ENCODE results near the gene ACOXL.

The ACOXL gene

GRCh38 chr2:111101592-111101991 is 369.2 kb downstream of the ACOXL start:
- Histone ChIP-seq H3K27ac (ENCODE audit: extremely low read depth, low read depth, low read length) (no peak overlapping the region), H3K36me3 (ENCODE audit: control insufficient read depth in 2 of 2, insufficient read depth in 1 of 2, low read length in 2 of 2) (no peaks in the 10 kb centered on the region), H3K4me3 (ENCODE audit: low read depth, low read length) (no peak overlapping the region), H3K9me3 (ENCODE audit: control insufficient read depth, insufficient read depth, low read depth, low read length) (no peaks in the 10 kb centered on the region), H3K4me1 (ENCODE audit: control insufficient read depth, insufficient read depth, low read length) (peaks cover 3% of the 10 kb centered on the region; the same call in 1 of the 2 replicates)
- ChIA-PET POLR2A (no interaction called here), CTCF (no interaction called here)
- no peak for TF ChIP-seq ZNF23 (tag by site-specific recombination; IDR thresholded peaks at IDR 0.05; ENCODE audit: borderline replicate concordance)
- TF ChIP-seq ZNF302 (tag by site-specific recombination; IDR thresholded peaks at IDR 0.05; ENCODE audit: low read depth), result no peak
- TF ChIP-seq ZNF248 (tag by site-specific recombination; IDR thresholded peaks at IDR 0.05), result no peak
- no peak for TF ChIP-seq ZNF600 (tag by site-specific recombination; IDR thresholded peaks at IDR 0.05)
- TF ChIP-seq, protein P1, sequence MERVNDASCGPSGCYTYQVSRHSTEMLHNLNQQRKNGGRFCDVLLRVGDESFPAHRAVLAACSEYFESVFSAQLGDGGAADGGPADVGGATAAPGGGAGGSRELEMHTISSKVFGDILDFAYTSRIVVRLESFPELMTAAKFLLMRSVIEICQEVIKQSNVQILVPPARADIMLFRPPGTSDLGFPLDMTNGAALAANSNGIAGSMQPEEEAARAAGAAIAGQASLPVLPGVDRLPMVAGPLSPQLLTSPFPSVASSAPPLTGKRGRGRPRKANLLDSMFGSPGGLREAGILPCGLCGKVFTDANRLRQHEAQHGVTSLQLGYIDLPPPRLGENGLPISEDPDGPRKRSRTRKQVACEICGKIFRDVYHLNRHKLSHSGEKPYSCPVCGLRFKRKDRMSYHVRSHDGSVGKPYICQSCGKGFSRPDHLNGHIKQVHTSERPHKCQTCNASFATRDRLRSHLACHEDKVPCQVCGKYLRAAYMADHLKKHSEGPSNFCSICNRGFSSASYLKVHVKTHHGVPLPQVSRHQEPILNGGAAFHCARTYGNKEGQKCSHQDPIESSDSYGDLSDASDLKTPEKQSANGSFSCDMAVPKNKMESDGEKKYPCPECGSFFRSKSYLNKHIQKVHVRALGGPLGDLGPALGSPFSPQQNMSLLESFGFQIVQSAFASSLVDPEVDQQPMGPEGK (tag by site-specific recombination; IDR thresholded peaks at IDR 0.05), result no peak
- TF ChIP-seq, protein P2, sequence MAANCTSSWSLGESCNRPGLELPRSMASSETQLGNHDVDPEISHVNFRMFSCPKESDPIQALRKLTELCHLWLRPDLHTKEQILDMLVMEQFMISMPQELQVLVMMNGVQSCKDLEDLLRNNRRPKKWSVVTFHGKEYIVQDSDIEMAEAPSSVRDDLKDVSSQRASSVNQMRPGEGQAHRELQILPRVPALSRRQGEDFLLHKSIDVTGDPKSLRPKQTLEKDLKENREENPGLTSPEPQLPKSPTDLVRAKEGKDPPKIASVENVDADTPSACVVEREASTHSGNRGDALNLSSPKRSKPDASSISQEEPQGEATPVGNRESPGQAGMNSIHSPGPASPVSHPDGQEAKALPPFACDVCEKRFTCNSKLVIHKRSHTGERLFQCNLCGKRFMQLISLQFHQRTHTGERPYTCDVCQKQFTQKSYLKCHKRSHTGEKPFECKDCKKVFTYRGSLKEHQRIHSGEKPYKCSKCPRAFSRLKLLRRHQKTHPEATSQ (tag by site-specific recombination; IDR thresholded peaks at IDR 0.05), result no peak
- no peak for TF ChIP-seq ZNF366 (tag by site-specific recombination; conservative IDR thresholded peaks at IDR 0.05)
- TF ChIP-seq OSR2 (tag by site-specific recombination; IDR thresholded peaks at IDR 0.05), result no peak
- TF ChIP-seq ZNF239 (tag by site-specific recombination; IDR thresholded peaks at IDR 0.05), result no peak
- no peak for TF ChIP-seq YY2 (tag by site-specific recombination; IDR thresholded peaks at IDR 0.05)
- no peak for TF ChIP-seq ZNF214 (tag by site-specific recombination; IDR thresholded peaks at IDR 0.05; ENCODE audit: borderline replicate concordance)
- TF ChIP-seq ZNF398 (tag by site-specific recombination; IDR thresholded peaks at IDR 0.05), result no peak

- H3K36me3 ChIP-seq (ENCODE audit: control insufficient read depth in 2 of 2, insufficient read depth in 1 of 2, low read length in 2 of 2), result no peaks in the 10 kb centered on the region
- no peak overlapping the region for H3K27ac ChIP-seq (ENCODE audit: extremely low read depth, low read depth, low read length)
- no peaks in the 10 kb centered on the region for H3K9me3 ChIP-seq (ENCODE audit: control insufficient read depth, insufficient read depth, low read depth, low read length)
- ChIA-PET CTCF (no interaction called here), POLR2A (no interaction called here)
- no peak overlapping the region for H3K4me3 ChIP-seq (ENCODE audit: low read depth, low read length)
- peaks cover 3% of the 10 kb centered on the region; the same call in 1 of the 2 replicates for H3K4me1 ChIP-seq (ENCODE audit: control insufficient read depth, insufficient read depth, low read length)
- TF ChIP-seq KLF16 (tag by site-specific recombination; IDR thresholded peaks at IDR 0.05), result no peak
- no peak for TF ChIP-seq ZNF433 (tag by site-specific recombination; IDR thresholded peaks at IDR 0.05; ENCODE audit: low read depth)
- no peak for TF ChIP-seq GLI2 (tag by site-specific recombination; IDR thresholded peaks at IDR 0.05; ENCODE audit: borderline replicate concordance, low read depth)
- no peak for TF ChIP-seq ZNF704 (tag by site-specific recombination; IDR thresholded peaks at IDR 0.05)
- no peak for TF ChIP-seq ZNF585B (tag by site-specific recombination; IDR thresholded peaks at IDR 0.05)
- TF ChIP-seq ZNF639 (tag by site-specific recombination; IDR thresholded peaks at IDR 0.05), result no peak
- no peak for TF ChIP-seq SP3 (tag by site-specific recombination; IDR thresholded peaks at IDR 0.05)
- no peak for TF ChIP-seq ZNF146 (tag by site-specific recombination; IDR thresholded peaks at IDR 0.05)
- no peak for TF ChIP-seq ZNF2 (tag by site-specific recombination; IDR thresholded peaks at IDR 0.05)
- TF ChIP-seq ZNF416 (tag by site-specific recombination; IDR thresholded peaks at IDR 0.05), result no peak
- TF ChIP-seq ZFP41 (tag by site-specific recombination; IDR thresholded peaks at IDR 0.05; ENCODE audit: borderline replicate concordance), result no peak
- TF ChIP-seq ZBTB17 (tag by site-specific recombination; IDR thresholded peaks at IDR 0.05), result no peak
- TF ChIP-seq ZNF544 (tag by site-specific recombination; IDR thresholded peaks at IDR 0.05), result no peak
- TF ChIP-seq, protein P3, sequence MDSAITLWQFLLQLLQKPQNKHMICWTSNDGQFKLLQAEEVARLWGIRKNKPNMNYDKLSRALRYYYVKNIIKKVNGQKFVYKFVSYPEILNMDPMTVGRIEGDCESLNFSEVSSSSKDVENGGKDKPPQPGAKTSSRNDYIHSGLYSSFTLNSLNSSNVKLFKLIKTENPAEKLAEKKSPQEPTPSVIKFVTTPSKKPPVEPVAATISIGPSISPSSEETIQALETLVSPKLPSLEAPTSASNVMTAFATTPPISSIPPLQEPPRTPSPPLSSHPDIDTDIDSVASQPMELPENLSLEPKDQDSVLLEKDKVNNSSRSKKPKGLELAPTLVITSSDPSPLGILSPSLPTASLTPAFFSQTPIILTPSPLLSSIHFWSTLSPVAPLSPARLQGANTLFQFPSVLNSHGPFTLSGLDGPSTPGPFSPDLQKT (IDR thresholded peaks at IDR 0.05; ENCODE audit: borderline replicate concordance, low read depth, low read length), result no peak
- TF ChIP-seq ZNF391 (tag by site-specific recombination; IDR thresholded peaks at IDR 0.05; ENCODE audit: borderline replicate concordance, low read depth), result no peak
- no peak for TF ChIP-seq ZNF174 (tag by site-specific recombination; IDR thresholded peaks at IDR 0.05)
- TF ChIP-seq ZXDB (tag by site-specific recombination; IDR thresholded peaks at IDR 0.05), result no peak
Observed at GRCh38 chr2:111102216-111102615, 369.8 kb downstream of the ACOXL start.

Data from HEK293 (cell line).